GM21786 (cell line): Measurements from ENCODE around the gene RETN.
A peak's percentile ranks its signal among the peaks of the same experiment; 100 is the strongest.

Experiments used
- ATAC-seq: cut with Tn5 transposase; IDR thresholded peaks from one replicate; pipeline ENCODE4 v1.9.1; 2021; ENCODE audit not compliant: unreplicated experiment

Gene RETN, protein sequence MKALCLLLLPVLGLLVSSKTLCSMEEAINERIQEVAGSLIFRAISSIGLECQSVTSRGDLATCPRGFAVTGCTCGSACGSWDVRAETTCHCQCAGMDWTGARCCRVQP

DNA sequence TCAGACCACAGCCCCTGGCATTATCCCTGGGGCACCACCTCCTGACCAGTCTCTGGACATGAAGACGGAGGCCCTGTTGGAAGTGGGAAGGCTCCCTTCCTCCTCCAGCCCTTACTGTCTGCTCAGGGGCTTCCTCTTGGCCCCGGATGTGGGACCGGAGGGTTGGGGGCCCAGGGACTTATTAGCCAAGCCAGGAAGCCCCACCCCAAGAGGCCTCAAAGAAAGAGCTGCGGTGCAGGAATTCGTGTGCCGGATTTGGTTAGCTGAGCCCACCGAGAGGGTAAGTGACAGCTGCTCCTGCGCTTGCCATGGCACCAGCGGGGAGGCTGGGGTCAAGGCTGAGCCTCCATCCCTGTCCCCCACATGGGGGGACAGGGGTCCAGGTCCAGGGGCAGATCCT lies at the start of gene RETN:
Gene RETN, plus strand, starts transcription at position 208 of the 400 bp plus-strand sequence. CDS start 278 bp downstream, outside the sequence.
- no peak for ATAC-seq

DNA sequence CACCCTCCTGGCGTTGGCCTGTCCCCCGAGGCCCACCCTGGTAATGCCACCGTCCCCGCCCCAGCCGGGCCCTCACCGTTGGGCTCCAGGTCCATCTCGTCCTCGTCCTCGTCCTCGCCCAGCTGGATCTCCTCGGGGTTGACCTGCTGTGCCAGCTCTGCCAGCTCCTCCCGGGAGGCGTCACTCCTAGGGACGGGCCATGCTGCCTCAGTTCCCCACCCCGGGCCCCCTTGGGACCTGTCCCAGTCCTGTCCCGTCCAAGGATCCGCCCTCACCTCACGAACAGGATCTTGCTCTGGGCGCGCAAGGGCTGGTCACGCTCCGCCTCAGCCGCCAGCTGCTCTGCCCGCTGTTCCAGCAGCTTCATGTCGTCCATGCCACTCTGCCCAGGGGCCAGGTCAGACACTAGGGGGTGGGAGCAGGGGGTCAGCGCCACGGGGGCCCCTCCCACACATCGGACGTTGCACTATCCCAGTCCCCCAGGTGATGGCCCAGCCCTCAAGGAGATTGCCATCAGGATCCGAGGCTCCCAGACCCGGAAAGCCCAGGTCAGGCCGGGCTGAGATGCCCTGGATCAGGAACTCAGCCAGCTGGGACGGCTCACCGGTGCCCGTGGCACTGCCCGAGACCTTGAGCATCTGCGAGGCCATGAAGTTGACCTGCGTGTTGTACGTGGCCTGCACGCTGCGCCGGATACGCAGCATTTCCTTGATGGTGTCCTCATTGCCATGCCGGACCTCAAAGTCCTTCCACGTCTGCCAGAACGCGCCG lies 49.0 kb upstream of the RETN start:
- ATAC-seq, result no peak

DNA sequence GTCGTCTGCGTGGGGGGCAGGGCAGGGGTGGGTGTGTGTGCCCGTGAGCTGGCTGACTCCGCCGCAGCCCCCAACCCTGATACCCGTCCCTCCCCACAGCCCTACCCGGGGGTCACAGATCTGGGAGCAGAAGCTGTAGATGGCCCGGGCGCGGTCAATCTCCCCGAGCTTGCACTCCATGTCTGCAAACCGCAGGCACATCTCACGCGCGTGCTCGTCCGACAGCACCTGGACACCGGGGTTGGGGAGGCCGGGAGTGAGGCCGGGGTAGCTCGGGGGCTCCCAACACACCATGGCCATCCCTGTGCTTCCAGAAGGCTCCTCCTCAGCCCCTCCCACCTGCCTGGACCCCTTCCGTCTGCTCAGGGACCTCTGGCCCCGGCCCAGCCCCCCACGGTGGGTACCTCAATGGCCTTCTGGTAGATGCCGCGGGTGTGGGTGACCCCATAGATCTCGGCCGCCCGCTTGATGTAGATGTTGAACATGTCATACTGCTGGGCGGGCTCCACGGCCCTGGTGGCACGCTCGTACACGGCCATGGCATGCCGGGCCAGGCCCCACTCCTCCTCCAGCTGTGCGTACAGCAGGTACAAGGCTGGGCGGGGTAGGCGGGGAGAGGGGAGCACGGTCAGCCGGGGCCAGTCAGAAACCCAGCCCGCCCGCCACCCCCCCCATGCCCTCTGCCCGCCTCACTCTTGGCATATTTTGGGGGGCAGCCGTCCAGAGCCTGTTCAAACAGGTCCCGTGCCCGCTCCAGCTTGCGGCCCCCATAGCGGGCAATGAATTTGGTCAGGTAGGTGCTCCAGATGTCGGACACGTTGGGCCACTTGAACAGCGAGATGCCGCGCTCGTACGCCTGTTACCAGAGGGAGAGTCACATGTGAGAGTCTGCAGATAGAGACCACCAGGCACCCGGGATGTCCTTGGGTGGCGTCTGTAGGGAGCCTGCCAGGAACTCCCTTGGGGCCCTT lies 48.1 kb upstream of the RETN start:
- no peak for ATAC-seq

DNA sequence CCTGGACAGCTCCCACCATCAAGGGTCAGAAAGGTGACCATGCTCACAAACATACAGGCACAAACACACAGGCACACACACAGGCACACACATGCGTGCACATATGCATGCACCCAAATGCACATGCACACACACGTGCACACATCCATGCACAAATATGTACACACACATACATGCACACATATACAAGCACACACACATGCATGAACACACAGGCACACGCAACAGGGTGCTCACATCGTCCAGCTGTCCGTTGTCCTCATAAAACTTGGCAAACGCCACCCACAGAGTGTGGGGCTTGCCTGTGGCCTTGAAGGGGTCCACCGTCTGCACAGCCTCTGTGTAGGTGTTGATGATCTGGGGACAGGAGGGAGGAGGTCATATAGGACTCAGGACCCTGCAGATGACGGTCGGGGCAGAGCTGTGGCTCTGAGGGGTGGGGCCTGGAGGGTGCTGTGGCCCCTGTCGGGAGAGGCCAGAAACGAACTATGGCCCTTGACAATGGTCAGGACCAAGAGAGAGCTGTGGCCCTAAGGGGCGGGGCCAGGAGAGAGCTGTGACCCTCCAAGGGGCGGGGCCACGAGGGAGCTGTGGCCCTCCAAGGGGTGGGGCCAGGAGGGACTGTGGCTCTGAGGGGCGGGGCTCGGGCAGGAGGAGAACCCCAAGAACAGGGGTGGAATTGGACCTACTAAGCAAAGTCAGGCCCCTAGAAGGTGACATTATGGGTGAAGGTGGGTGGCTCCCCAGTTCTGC lies 45.7 kb upstream of the RETN start:
- no peak for ATAC-seq

DNA sequence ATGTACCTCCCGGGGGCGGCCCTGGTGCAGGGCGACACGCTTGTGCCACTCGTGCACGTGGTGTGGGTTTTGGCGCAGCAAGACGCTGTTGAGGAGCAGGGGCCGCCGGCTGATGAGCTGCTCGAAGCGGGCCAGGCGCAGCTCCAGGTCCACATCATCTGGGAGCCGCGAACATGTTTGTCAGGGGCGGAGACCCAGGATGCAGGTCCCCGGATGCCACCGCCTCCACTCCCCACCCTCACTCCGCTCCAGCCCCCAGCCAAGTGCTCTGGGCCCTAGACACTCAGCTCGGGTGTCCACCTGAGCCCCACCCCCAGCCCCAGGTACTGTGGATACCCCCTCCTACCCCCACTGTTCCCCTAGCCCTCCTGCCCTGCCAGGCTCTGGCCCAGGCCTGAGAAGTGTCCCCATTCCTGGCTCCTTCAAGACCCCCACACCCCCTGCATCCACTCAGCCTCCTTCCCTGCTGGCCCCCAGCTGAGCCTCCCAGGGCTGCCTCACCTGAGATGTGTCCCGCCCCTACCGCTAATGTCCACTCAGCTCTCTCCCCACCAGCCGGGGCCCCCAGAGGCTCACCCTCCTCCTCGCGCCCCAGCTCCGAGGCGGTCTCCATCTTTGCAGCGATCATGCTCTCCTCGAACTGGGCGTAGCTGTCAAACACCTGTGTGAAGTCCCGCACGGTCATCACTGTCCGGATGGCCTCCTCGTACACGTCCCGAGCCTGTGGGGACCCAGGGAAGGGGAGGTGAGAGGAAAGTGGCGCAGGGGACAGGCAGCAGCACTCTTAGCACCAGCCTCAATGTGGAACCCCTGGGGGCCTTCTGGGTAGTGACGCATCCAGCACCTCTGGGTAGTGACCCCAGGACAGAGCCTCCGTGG lies 44.9 kb upstream of the RETN start:
- no peak for ATAC-seq

DNA sequence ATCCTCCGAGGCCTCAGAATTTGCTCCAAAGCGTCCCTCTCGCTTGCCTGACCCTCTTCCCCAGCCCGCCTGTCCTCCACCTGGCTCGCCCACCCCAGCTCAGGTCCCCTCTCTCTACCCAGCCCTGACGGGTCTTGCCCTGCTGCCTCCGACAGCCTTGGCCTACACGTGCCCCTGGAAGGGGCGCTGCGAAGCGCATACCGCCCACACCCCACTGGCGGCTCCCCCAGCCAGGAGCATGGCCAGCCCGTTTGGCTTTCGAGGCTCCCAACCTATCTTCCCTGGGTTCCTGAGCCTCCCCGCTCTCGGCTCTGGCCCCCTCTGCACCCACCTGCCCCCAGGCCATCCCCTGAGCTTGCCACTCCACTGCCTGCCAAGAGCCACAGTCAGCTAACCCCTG lies 44.0 kb upstream of the RETN start:
- no peak for ATAC-seq

DNA sequence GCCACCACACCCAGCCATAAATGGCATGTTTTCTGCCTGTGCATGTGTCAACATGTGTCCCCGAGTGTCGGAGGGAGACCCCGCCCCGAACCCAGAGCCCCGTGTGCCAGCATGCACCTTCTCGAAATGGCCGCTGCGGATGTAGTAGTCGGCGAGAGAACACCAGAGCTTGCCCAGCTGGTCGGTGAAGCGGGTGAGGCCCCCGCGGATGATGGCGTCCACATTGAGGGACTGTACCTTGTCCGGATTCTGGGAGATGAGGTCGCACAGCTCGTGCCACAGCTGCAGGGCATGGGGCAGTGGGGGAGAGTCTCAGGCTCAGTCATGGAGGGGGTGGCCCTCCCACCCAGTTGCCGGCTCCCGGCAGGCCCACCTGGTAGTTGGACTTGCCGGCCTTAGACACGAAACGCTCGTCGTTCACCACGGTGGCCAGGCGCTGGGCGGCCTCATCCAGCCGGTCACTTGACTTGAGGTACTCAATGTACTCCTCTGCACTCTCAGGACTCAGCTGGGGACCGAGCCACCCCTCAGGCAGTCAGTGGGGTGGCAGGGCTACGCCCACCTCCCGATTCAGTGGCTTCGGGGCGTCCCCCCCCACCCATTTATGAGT lies 43.0 kb upstream of the RETN start:
- no peak for ATAC-seq

DNA sequence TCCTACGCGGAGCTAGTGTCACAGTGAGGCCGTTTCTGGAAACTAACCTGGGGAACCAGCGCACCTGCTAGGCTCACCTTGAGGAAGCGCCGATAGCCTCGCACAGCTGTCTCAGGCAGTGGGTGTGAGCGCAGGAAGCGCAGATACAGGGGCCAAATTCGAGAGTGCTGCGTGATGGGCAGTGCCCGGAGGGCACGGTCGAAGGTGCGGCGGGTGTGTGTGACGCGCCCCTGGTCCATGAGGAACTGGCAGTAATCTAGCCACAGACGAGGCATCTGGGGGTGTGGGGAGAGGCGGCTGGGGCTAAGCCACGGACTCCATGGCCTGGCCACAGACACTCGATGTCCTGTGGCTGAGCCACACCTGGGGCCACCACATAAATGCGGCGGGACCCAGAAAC lies 41.7 kb upstream of the RETN start:
- no peak for ATAC-seq

DNA sequence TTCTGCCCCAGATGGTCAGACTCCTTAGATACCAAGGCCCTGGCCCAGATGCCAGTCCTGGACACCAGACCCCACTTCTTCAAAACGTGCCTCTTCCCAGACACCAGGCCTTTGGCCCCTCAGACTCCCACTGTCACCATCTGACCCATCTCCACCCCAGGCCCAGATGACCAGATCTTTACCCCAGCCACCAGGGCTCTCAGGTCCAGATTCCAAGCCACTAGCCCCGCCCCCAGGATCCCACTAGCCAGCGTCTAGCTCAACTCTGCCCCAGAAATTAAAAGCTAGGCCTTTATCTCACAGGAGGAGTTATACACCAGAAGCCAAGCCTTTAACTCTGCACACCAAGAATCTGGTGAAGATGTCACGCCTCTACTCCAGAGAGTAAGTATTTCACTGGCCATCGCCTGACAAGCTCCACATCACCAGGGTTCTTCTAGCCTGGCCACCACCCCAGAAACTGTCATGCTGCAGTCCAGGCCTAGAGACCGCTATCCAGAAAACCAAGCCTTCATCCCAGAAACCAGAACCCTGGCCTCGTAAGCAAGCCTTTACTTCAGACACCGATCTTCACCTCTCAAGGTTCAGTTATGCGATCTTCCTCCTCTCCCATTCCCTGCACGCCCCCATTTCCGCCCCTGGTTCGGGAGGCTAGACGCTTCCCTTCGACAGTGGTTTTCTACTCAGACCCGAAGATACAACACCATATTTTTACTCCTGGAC lies 40.1 kb upstream of the RETN start:
- no peak for ATAC-seq

DNA sequence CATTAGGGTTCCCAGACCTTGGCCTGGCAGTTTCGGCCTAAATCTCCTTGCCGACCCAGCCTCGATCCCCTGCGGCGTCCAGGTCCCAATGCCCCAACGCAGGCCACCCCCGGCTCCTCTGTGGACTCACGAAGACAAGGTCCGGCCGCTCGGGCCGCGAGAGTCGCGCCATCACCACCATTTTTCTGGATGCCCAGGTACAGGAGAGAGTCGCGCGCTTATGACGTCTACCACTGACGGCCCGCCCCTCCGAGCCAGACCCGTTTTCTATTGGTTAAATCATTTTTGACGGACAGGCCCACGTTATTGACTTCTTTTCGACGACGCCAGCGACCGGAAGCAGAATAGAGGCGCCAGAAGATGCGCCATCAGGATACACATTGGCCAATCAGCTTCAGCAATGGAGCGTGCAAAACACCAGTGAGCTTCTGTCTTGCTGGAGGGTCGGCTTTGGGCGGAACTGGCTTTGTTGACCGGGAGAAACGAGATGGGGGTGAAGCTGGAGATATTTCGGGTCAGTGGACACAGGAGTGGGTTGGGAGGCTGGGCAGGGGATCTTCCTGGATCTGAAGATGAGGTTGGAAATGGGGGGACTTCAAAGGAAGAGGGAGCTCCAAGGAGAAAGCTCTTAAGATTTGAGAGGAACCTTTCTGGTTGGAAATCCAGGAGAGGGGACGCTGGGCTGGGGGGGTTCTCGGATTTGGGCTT lies 39.3 kb upstream of the RETN start, which contains the start of the genes PET100 and XAB2:
Gene PET100, plus strand, starts transcription at position 447 of the 708 bp plus-strand sequence. Its CDS starts 41 bp downstream, at position 488.
Gene XAB2, minus strand, starts transcription at position 199 of the 708 bp plus-strand sequence. Its CDS starts 18 bp downstream, at position 181.
- ATAC-seq, result peak; percentile 90

DNA sequence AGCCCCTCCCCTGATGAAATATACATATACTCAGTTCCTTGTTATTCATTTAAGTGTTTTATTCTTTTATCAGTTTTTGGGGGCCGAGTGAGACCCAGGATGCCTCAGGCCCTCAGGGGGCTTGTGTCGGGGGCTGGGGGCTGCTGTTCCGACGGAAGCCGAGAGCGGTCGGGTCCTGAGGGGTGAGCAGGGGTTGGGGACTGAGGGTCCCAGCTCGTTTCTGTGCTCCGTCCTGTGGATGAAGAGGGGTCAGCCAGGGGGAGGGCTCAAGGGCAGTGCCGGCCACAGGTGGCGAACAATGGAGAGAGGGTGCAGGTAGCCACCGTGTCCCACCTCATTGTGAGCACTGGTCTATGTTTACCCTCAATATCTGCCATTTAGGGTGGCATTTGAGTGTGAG lies 37.3 kb upstream of the RETN start:
- ATAC-seq, result no peak

DNA sequence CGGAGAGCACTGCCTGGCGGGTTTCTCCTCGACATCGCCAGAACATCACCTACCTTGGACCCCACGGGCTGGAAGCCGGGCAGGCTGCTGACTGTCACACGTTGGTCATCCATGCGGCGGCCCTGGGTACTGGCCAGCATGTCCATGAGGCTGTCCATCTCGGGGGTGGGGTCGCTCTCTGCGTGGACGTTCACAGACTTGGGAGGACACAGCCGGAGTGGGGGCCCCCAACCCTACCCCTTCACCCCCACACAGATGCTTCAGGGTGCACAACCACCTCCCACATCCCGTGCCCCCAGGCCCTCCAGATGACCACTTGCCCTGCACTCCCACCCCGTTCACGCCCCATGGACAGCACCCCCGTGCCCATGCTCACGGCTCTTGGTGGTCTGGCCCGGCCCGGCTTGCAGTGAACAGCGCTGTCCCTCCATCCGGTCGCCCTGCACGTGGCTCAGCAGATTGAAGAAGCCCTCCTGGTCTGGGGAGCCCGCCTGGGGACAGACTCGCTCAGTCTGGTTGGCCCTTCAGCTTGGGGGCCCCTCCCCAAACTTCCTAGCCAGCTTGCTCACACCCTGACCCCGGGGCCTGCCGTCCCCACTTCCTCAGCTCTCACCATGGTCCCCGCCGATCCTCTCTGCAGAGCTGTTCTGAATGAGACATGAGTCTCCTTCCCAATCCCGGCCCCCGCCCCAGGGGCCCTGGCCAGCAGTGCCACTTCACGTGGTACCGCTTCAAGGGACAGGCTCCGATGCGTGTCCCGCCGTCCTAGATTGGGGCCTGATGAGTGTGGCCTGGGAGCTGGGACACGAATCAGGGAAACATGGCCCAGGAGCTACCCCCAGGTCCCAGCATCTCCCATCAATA lies 36.3 kb upstream of the RETN start:
- no peak for ATAC-seq

DNA sequence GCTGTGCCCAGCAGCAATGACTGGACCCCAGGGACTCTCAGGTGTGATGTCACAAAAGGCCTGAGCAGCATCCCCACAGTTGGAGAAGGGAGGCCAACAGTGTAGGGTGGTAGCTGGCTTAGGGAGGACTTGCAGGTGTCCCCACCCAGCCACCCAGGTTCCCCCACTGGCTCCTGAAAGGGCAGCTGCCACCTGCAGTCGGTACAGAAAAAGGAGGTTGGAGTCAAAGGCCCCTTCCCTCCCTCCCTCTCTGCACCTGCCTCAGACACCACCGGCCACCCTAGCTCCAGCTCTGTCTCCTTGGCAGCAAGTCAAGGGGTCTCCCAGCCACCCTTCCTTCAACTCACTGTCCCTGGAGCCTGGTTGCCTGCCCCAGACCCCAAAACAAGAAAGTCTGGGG lies 35.2 kb upstream of the RETN start, which contains the start of gene PCP2:
Gene PCP2, minus strand, starts transcription at position 22 of the 400 bp plus-strand sequence. CDS start 262 bp downstream, outside the sequence.
- no peak for ATAC-seq

DNA sequence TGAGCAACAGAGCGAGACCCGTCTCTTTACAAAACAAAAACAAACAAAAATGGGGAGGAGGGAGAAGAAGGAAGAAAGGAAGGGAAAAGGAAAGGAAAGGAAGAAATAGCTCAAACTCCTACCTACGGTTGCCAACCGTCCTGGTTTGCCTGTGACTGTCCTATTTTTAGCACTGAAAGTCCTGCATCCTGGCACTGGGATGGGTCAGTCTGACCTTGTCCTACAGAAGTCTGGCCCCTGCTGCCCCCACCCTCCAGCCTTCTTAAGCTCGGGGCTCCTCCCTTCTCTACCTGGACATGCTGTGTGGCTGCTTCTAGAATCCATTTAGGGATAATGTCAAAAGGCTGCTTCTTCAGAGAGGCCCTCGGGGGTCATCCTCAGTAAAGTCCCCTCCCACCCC lies 33.2 kb upstream of the RETN start:
- ATAC-seq, result no peak

DNA sequence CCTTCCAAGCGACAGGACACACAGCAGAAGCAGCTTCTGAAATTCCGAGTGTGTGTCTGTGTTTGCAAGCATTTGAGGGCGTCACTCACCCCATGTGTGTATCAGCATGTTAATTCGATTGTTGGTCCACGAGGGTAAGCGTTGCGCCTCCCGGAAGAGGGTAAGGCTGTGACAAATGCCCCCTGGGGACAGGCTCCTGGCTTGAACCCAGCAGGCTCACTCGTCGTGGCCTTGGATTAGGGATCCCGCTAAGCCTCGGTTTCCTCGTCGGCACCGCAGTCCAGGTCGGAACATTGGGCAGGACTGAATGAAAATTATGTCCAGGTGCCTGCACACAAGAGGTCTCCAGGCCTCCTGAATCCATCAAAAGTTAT lies 32.5 kb upstream of the RETN start:
- no peak for ATAC-seq

DNA sequence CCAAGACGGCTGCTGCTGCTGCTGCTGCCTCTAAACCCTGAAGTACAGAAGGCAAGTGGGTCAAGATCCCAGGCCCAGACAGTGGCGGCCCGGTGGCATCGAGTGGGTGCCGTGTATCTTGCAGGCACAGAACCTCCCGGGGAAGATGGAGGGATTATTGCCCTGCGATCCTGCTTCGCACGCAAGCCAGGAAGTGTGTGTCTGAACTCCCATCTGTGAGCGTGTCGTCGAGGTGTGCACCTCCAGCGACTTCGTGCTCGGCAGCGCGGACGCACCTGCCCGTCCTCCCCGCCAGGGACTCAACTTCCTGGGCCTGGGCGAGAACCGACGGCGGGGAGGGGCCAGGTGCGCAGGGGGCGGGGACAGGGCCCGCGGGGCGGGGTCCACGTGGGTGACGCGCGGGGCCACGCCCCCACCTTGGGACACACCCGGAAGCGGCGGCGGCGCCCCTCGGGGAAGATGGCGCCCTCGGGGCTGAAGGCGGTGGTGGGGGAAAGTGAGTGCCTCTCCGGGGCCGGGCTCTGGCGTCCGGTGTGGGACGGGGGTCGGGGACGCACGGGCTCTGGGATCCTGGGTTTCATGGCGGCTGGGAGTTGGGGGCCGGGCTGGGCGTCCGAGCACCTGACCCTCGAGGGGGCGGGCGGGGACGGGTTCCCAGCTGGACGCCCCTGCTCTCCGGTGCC lies 32.0 kb upstream of the RETN start, which contains the start of gene STXBP2:
Gene STXBP2, plus strand, starts transcription at position 420 of the 683 bp plus-strand sequence. Its CDS starts 40 bp downstream, at position 460.
- no peak for ATAC-seq
